Trophoblast cell (in vitro differentiated cells and primary cell): ENCODE results near the gene OGFOD3.

ENCODE experiments used
- DNase-seq, 2 donors: peaks; one replicate each; pipeline ENCODE4 v3.0.0-alpha.2; 2016
- H2AFZ ChIP-seq: 2 replicates; pipeline ENCODE4 v1.6.1; 2013; ENCODE audit warnings: low read length, moderate library complexity, mild to moderate bottlenecking; ENCODE audit not compliant: insufficient read depth, poor library complexity
- H2AK5ac ChIP-seq: 2 replicates; pipeline ENCODE4 v1.6.1; 2013; ENCODE audit warnings: mild to moderate bottlenecking, low read length
- H2BK120ac ChIP-seq: 2 replicates; pipeline ENCODE4 v1.6.1; 2013; ENCODE audit warnings: low read length, mild to moderate bottlenecking, moderate library complexity; ENCODE audit not compliant: insufficient read depth, poor library complexity
- H2BK12ac ChIP-seq: 2 replicates; pipeline ENCODE4 v1.6.1; 2013; ENCODE audit warnings: mild to moderate bottlenecking, low read length, moderate library complexity
- H2BK5ac ChIP-seq: 2 replicates; pipeline ENCODE4 v1.6.1; 2013; ENCODE audit warnings: low read length, low read depth, moderate library complexity, mild to moderate bottlenecking; ENCODE audit not compliant: poor library complexity
- H3K14ac ChIP-seq: 2 replicates; pipeline ENCODE4 v1.6.1; 2013; ENCODE audit warnings: mild to moderate bottlenecking, low read length
- H3K18ac ChIP-seq: 2 replicates; pipeline ENCODE4 v1.6.1; 2013; ENCODE audit warnings: mild to moderate bottlenecking, low read length
- H3K23ac ChIP-seq: 2 replicates; pipeline ENCODE4 v1.6.1; 2013; ENCODE audit warnings: low read length
- H3K27ac ChIP-seq: 2 replicates; pipeline ENCODE4 v1.5.1; 2013; ENCODE audit warnings: low read depth, mild to moderate bottlenecking, inconsistent platforms, low read length, moderate library complexity
- H3K27me3 ChIP-seq: 2 replicates; pipeline ENCODE4 v1.6.1; 2013; ENCODE audit warnings: inconsistent platforms, mild to moderate bottlenecking, low read length, moderate library complexity; ENCODE audit not compliant: insufficient read depth
- H3K36me3 ChIP-seq, 2 experiments: 1 replicate in 1 of 2; 2 replicates in 1 of 2; pipeline ENCODE4 v1.6.1; 2013; ENCODE audit warnings: low read length in 2 of 2, mild to moderate bottlenecking in 2 of 2, moderate library complexity in 1 of 2; ENCODE audit not compliant: insufficient read depth in 2 of 2, control insufficient read depth in 1 of 2
- H3K4ac ChIP-seq: 2 replicates; pipeline ENCODE4 v1.6.1; 2013; ENCODE audit warnings: low read depth, mild to moderate bottlenecking, low read length, moderate library complexity
- H3K4me1 ChIP-seq, 2 experiments: 1 replicate in 1 of 2; 2 replicates in 1 of 2; pipeline ENCODE4 v1.6.1; 2013; ENCODE audit warnings: low read length in 2 of 2, mild to moderate bottlenecking in 2 of 2, moderate library complexity in 1 of 2; ENCODE audit not compliant: insufficient read depth in 2 of 2, control insufficient read depth in 1 of 2
- H3K4me2 ChIP-seq: 2 replicates; pipeline ENCODE4 v1.6.1; 2013; ENCODE audit warnings: inconsistent platforms, mild to moderate bottlenecking, low read length, moderate library complexity
- H3K4me3 ChIP-seq: 2 replicates; pipeline ENCODE4 v1.5.1; 2013; ENCODE audit warnings: mild to moderate bottlenecking, low read depth, low read length, inconsistent platforms
- H3K79me1 ChIP-seq: one replicate; pipeline ENCODE4 v1.6.1; 2013; ENCODE audit warnings: low read length
- H3K79me2 ChIP-seq: 2 replicates; pipeline ENCODE4 v1.6.1; 2013; ENCODE audit warnings: low read length, mild to moderate bottlenecking; ENCODE audit not compliant: control insufficient read depth, insufficient read depth, poor library complexity
- H3K9ac ChIP-seq: 2 replicates; pipeline ENCODE4 v1.6.1; 2013; ENCODE audit warnings: mild to moderate bottlenecking, low read length
- H3K9me3 ChIP-seq: 2 replicates; pipeline ENCODE4 v1.6.1; 2013; ENCODE audit warnings: low read depth, mild to moderate bottlenecking, control low read depth, inconsistent platforms, low read length; ENCODE audit not compliant: insufficient read depth
- H4K12ac ChIP-seq: 2 replicates; pipeline ENCODE4 v1.6.1; 2013; ENCODE audit warnings: low read depth, mild to moderate bottlenecking, low read length, moderate library complexity
- H4K8ac ChIP-seq: 2 replicates; pipeline ENCODE4 v1.6.1; 2013; ENCODE audit warnings: low read depth, mild to moderate bottlenecking, low read length, moderate library complexity
- H4K91ac ChIP-seq: one replicate; pipeline ENCODE4 v1.6.1; 2013; ENCODE audit warnings: low read depth, mild to moderate bottlenecking, low read length, moderate library complexity
- WGBS: extraction: QIAGEN DNeasy Blood & Tissue Kit; methylation state at CpG from one replicate; pipeline ENCODE4 v1.1.7; 2013; ENCODE audit warnings: missing lambda C conversion rate; ENCODE audit not compliant: insufficient read length, insufficient coverage; ENCODE audit errors: extremely low coverage; 5-methylcytosine and 5-hydroxymethylcytosine counted together

OGFOD3 gene

GRCh38 chr17:82391496-82392066 lies 26.8 kb downstream of the OGFOD3 start:
- H2BK5ac ChIP-seq: no peak overlapping the region
- no peaks in the 10 kb centered on the region for H3K79me2 ChIP-seq
- no peak for DNase-seq
- H3K14ac ChIP-seq: no peak overlapping the region
- no peak overlapping the region for H4K8ac ChIP-seq
- WGBS: no CpG with 5 or more reads among the region's 23 CpGs
- no peak overlapping the region for H3K4me3 ChIP-seq
- no peak overlapping the region for H3K27ac ChIP-seq
- H4K12ac ChIP-seq: no peak overlapping the region
- H2AFZ ChIP-seq: no peak overlapping the region
- no peak overlapping the region for H2BK12ac ChIP-seq
- H2AK5ac ChIP-seq: no peak overlapping the region
- H3K27me3 ChIP-seq: no peaks in the 10 kb centered on the region
- H3K9me3 ChIP-seq: no peaks in the 10 kb centered on the region
- no peak overlapping the region for H3K23ac ChIP-seq
- H3K4ac ChIP-seq: no peak overlapping the region
- H2BK120ac ChIP-seq: no peak overlapping the region
- H3K9ac ChIP-seq: no peak overlapping the region
- H3K18ac ChIP-seq: no peak overlapping the region
- H3K36me3 ChIP-seq: peaks cover 3 to 12% of the 10 kb centered on the region in 2 experiments
- no peak overlapping the region for H3K4me2 ChIP-seq
- H4K91ac ChIP-seq: no peak overlapping the region
- peaks cover 0 to 3% of the 10 kb centered on the region in 2 experiments for H3K4me1 ChIP-seq
- H3K79me1 ChIP-seq: no peaks in the 10 kb centered on the region

- H3K4me3 ChIP-seq: no peak overlapping the region
- no peaks in the 10 kb centered on the region for H3K79me2 ChIP-seq
- H3K4ac ChIP-seq: no peak overlapping the region
- H2BK12ac ChIP-seq: no peak overlapping the region
- no peak overlapping the region for H4K12ac ChIP-seq
- no peak overlapping the region for H4K8ac ChIP-seq
- H3K23ac ChIP-seq: no peak overlapping the region
- no peaks in the 10 kb centered on the region for H3K27me3 ChIP-seq
- DNase-seq: no peak
- H2AK5ac ChIP-seq: no peak overlapping the region
- no peaks in the 10 kb centered on the region for H3K79me1 ChIP-seq
- no CpG with 5 or more reads among the region's 13 CpGs for WGBS
- no peak overlapping the region for H3K14ac ChIP-seq
- H2BK120ac ChIP-seq: no peak overlapping the region
- no peak overlapping the region for H4K91ac ChIP-seq
- no peak overlapping the region for H3K27ac ChIP-seq
- no peak overlapping the region for H2AFZ ChIP-seq
- H3K9ac ChIP-seq: no peak overlapping the region
- H3K18ac ChIP-seq: no peak overlapping the region
- peaks cover 0 to 3% of the 10 kb centered on the region in 2 experiments for H3K4me1 ChIP-seq
- H2BK5ac ChIP-seq: no peak overlapping the region
- H3K9me3 ChIP-seq: no peaks in the 10 kb centered on the region
- peaks cover 3 to 12% of the 10 kb centered on the region in 2 experiments for H3K36me3 ChIP-seq
- no peak overlapping the region for H3K4me2 ChIP-seq
Measured at GRCh38 chr17:82390860-82391435, 27.4 kb downstream of the OGFOD3 start.

- H4K12ac ChIP-seq: no peak overlapping the region
- H3K4me1 ChIP-seq: peaks cover 0 to 3% of the 10 kb centered on the region in 2 experiments
- DNase-seq: no peak
- H3K27me3 ChIP-seq: no peaks in the 10 kb centered on the region
- no peaks in the 10 kb centered on the region for H3K79me1 ChIP-seq
- no peak overlapping the region for H4K8ac ChIP-seq
- no peaks in the 10 kb centered on the region for H3K79me2 ChIP-seq
- H3K9ac ChIP-seq: no peak overlapping the region
- no peak overlapping the region for H2BK12ac ChIP-seq
- no peaks in the 10 kb centered on the region for H3K9me3 ChIP-seq
- no peak overlapping the region for H2BK120ac ChIP-seq
- no peak overlapping the region for H3K4me2 ChIP-seq
- no peak overlapping the region for H2BK5ac ChIP-seq
- no peak overlapping the region for H3K4me3 ChIP-seq
- no peak overlapping the region for H3K23ac ChIP-seq
- H3K4ac ChIP-seq: no peak overlapping the region
- no peak overlapping the region for H3K14ac ChIP-seq
- no peak overlapping the region for H4K91ac ChIP-seq
- H2AFZ ChIP-seq: no peak overlapping the region
- no CpG with 5 or more reads among the region's 34 CpGs for WGBS
- H3K18ac ChIP-seq: no peak overlapping the region
- H2AK5ac ChIP-seq: no peak overlapping the region
- H3K36me3 ChIP-seq: peaks cover 3 to 12% of the 10 kb centered on the region in 2 experiments
- no peak overlapping the region for H3K27ac ChIP-seq
Measured at GRCh38 chr17:82390015-82390859, 28.1 kb downstream of the OGFOD3 start.

DNA sequence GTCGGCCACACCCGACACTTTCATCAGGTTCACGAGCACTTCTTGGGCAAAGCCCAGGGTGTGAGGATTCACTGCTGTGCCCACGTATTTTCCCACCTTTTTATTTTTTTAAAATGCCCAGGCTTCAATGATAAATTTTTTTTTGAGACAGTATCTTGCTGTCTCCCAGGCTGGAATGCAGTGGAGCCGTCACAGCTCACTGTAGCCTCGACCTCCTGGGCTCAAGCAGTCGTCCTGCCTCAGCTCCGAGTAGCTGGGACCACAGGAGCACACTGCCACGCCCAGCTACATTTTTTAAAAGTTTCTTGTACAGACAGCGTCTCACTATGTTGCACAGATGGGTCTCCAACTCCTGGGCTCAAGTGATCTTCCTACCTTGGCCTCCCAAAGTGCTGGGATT lies 29.0 kb downstream of the OGFOD3 start:
- WGBS: no CpG with 5 or more reads among the region's 10 CpGs
- Histone ChIP-seq H3K4me1 (peaks cover 0 to 3% of the 10 kb centered on the region in 2 experiments), H3K4me2 (no peak overlapping the region), H3K27me3 (no peaks in the 10 kb centered on the region), H2BK120ac (no peak overlapping the region), H3K79me2 (no peaks in the 10 kb centered on the region), H3K18ac (no peak overlapping the region), H3K79me1 (no peaks in the 10 kb centered on the region), H2BK5ac (no peak overlapping the region), H2AK5ac (no peak overlapping the region), H3K27ac (no peak overlapping the region), H3K9ac (no peak overlapping the region), H4K8ac (no peak overlapping the region), H3K23ac (no peak overlapping the region), H3K4ac (no peak overlapping the region), H4K91ac (no peak overlapping the region), H3K36me3 (peaks cover 3 to 12% of the 10 kb centered on the region in 2 experiments), H3K4me3 (no peak overlapping the region), H2BK12ac (no peak overlapping the region), H4K12ac (no peak overlapping the region), H2AFZ (no peak overlapping the region), H3K14ac (no peak overlapping the region), H3K9me3 (no peaks in the 10 kb centered on the region)
- DNase-seq: no peak
